GM23338 (cell line): ENCODE results near the gene VWA5A. TPM values are rescaled to one million over a fixed set of nuclear protein-coding genes. Genes with fewer than 3 reads are reported as not detected.
"Not testable (repeated sequence)": the region's sequence is repeated elsewhere in the genome, so short reads cannot be mapped to it uniquely, and the experiment has no call there.

Experiments
- ATAC-seq: fragments of 200-7000 bp; cut with Tn5 transposase; 3 replicates; pipeline ENCODE4 v1.9.1; 2020
- DNase-seq: peaks from one replicate; pipeline ENCODE4 v3.0.0-alpha.2; 2015; ENCODE audit warnings: low spot score
- H2AFZ ChIP-seq: fragments of 200-600 bp; sonication (generic); 2 replicates; pipeline ENCODE4 v1.8.0; 2016; ENCODE audit warnings: antibody characterized with exemption, mild to moderate bottlenecking, moderate library complexity
- H3F3A ChIP-seq: fragments of 200-600 bp; sonication (generic); replicated peaks from 2 replicates; pipeline ENCODE4 v1.8.0; 2017; ENCODE audit warnings: antibody characterized with exemption, mixed run types, low read depth
- H3K27ac ChIP-seq: fragments of 200-600 bp; sonication (generic); 2 replicates; pipeline ENCODE4 v1.6.1; 2016; ENCODE audit warnings: low read depth
- H3K27me3 ChIP-seq: fragments of 200-600 bp; sonication (generic); 2 replicates; pipeline ENCODE4 v1.8.0; 2016; ENCODE audit warnings: mild to moderate bottlenecking, mixed run types, moderate library complexity; ENCODE audit not compliant: insufficient read depth
- H3K36me3 ChIP-seq: fragments of 200-600 bp; sonication (generic); 2 replicates; pipeline ENCODE4 v1.8.0; 2016; ENCODE audit warnings: mild to moderate bottlenecking; ENCODE audit not compliant: insufficient read depth
- H3K4me1 ChIP-seq: fragments of 200-600 bp; sonication (generic); 2 replicates; pipeline ENCODE4 v1.8.0; 2016; ENCODE audit warnings: mild to moderate bottlenecking, moderate library complexity; ENCODE audit not compliant: insufficient read depth
- H3K4me2 ChIP-seq: fragments of 200-600 bp; sonication (generic); 2 replicates; pipeline ENCODE4 v1.7.1; 2017; ENCODE audit warnings: mixed run types
- H3K4me3 ChIP-seq: fragments of 200-600 bp; sonication (generic); 2 replicates; pipeline ENCODE4 v1.6.1; 2016; ENCODE audit warnings: mixed run types
- H3K79me2 ChIP-seq: fragments of 200-600 bp; sonication (generic); replicated peaks from 2 replicates; pipeline ENCODE4 v1.8.0; 2017; ENCODE audit warnings: mild to moderate bottlenecking; ENCODE audit not compliant: insufficient read depth
- H3K9me2 ChIP-seq: fragments of 200-600 bp; sonication (generic); 2 replicates; pipeline ENCODE4 v1.8.0; 2017; ENCODE audit not compliant: insufficient read depth
- H4K20me1 ChIP-seq: fragments of 200-600 bp; sonication (generic); replicated peaks from 2 replicates; pipeline ENCODE4 v1.8.0; 2017; ENCODE audit warnings: mild to moderate bottlenecking; ENCODE audit not compliant: insufficient read depth
- H3K27ac Mint-ChIP-seq: 2 replicates; pipeline ENCODE4 v1.8.0; 2020; ENCODE audit warnings: inconsistent platforms, mild to moderate bottlenecking, moderate library complexity, mixed read lengths
- H3K27me3 Mint-ChIP-seq: 3 replicates; pipeline ENCODE4 v1.8.0; 2022; ENCODE audit warnings: low read depth, mild to moderate bottlenecking, moderate library complexity, mixed read lengths, inconsistent platforms; ENCODE audit not compliant: insufficient read depth, poor library complexity
- H3K36me3 Mint-ChIP-seq: 3 replicates; pipeline ENCODE4 v1.8.0; 2021; ENCODE audit warnings: low read depth, mild to moderate bottlenecking, inconsistent platforms, moderate library complexity, mixed read lengths
- H3K4me1 Mint-ChIP-seq: 3 replicates; pipeline ENCODE4 v1.8.0; 2020; ENCODE audit warnings: mild to moderate bottlenecking, inconsistent platforms, mixed read lengths
- H3K4me3 Mint-ChIP-seq: 3 replicates; pipeline ENCODE4 v1.8.0; 2021; ENCODE audit warnings: moderate library complexity, mild to moderate bottlenecking, inconsistent platforms, mixed read lengths
- H3K9me3 Mint-ChIP-seq: 3 replicates; pipeline ENCODE4 v1.8.0; 2020; ENCODE audit warnings: moderate library complexity, mild to moderate bottlenecking, inconsistent platforms, mixed read lengths
- CREB1 ChIP-seq: fragments of 250-450 bp; sonication (Bioruptor Pico); IDR thresholded peaks from 2 replicates; pipeline ENCODE4 v1.5.0; 2020; ENCODE audit warnings: low read depth, mild to moderate bottlenecking, moderate library complexity
- ETS1 ChIP-seq: IDR thresholded peaks from 2 replicates; pipeline ENCODE4 v1.6.1; 2016; ENCODE audit warnings: antibody characterized with exemption
- EZH2 ChIP-seq: fragments of 200-600 bp; sonication (generic); IDR thresholded peaks from one replicate; pipeline ENCODE4 v1.8.0; 2017; ENCODE audit warnings: antibody characterized with exemption, mild to moderate bottlenecking, low read depth; ENCODE audit not compliant: unreplicated experiment
- EZH2phosphoT487 ChIP-seq: fragments of 200-600 bp; sonication (generic); IDR thresholded peaks from one replicate; pipeline ENCODE4 v1.8.1; 2018; ENCODE audit warnings: antibody characterized with exemption; ENCODE audit not compliant: unreplicated experiment
- JUNB ChIP-seq: IDR thresholded peaks from one replicate; pipeline ENCODE4 v1.6.1; 2016; ENCODE audit warnings: antibody characterized with exemption; ENCODE audit not compliant: unreplicated experiment
- POLR2AphosphoS5 ChIP-seq: IDR thresholded peaks from 2 replicates; pipeline ENCODE4 v1.6.1; 2016; ENCODE audit warnings: antibody characterized with exemption, low read depth
- STAT1 ChIP-seq: IDR thresholded peaks from one replicate; pipeline ENCODE4 v1.6.1; 2016; ENCODE audit warnings: antibody characterized with exemption; ENCODE audit not compliant: unreplicated experiment
- ZNF114 ChIP-seq: fragments of 250-450 bp; sonication (Bioruptor Pico); IDR thresholded peaks from 2 replicates; pipeline ENCODE4 v1.5.0; 2020; ENCODE audit warnings: mild to moderate bottlenecking, moderate library complexity
- ZNF331 ChIP-seq: fragments of 250-450 bp; sonication (Bioruptor Pico); IDR thresholded peaks from 2 replicates; pipeline ENCODE4 v1.5.0; 2020; ENCODE audit warnings: low read depth, mild to moderate bottlenecking, moderate library complexity
- polyA plus RNA-seq: library from polyadenylated mRNA; unstranded; fragments of >200 nt; fragmentation: Nextera tagmentation; extraction: Ambion mirVana; gene quantifications from 2 replicates; pipeline ENCODE4 v1.2.1, GENCODE V29; 2016
- total RNA-seq: library from RNA; depleted of rRNA; stranded (reverse); fragments of >200 nt; shearing (Covaris generic); gene quantifications from 2 replicates; pipeline ENCODE4 v1.2.3, GENCODE V29; 2014
- TF ChIP-seq, protein P1 (sequence below), 2 experiments: fragments of 200-600 bp in 1 of 2; sonication (generic) in 1 of 2; conservative IDR thresholded peaks; 2 replicates each; pipeline versions ENCODE4 v1.5.1 to v1.6.1; 2016 to 2017; ENCODE audit warnings: antibody characterized with exemption in 2 of 2, low read depth in 2 of 2, mild to moderate bottlenecking in 2 of 2, moderate library complexity in 1 of 2
- TF ChIP-seq, protein P2 (sequence below): IDR thresholded peaks from one replicate; pipeline ENCODE4 v1.6.1; 2018; ENCODE audit warnings: antibody characterized with exemption; ENCODE audit not compliant: unreplicated experiment

The VWA5A gene
- total and polyA plus RNA-seq, 2 experiments from 2014 or later: 10.0 to 13.5 TPM

- peaks cover 58% of the 10 kb centered on the region for H3K27me3 Mint-ChIP-seq
- H3K9me3 Mint-ChIP-seq, H3K4me2 ChIP-seq, H3K36me3 Mint-ChIP-seq, H3K79me2 ChIP-seq, H3K27ac ChIP-seq, H2AFZ ChIP-seq, H3K4me3 ChIP-seq, DNase-seq, H3K4me3 Mint-ChIP-seq, H3K36me3 ChIP-seq, H3K9me2 ChIP-seq, ATAC-seq, H3K4me1 ChIP-seq, H3K27ac Mint-ChIP-seq, H3F3A ChIP-seq, H4K20me1 ChIP-seq: not testable (repeated sequence)
- H3K4me1 Mint-ChIP-seq: peaks cover 18% of the 10 kb centered on the region; the same call in 2 of the 3 replicates
- H3K27me3 ChIP-seq: peaks cover 84% of the 10 kb centered on the region
Measured at GRCh38 chr11:124170315-124170714, 55.1 kb downstream of the VWA5A start.

GRCh38 chr11:124170801-124171586 lies 55.7 kb downstream of the VWA5A start:
- no peaks in the 10 kb centered on the region for H3K9me2 ChIP-seq
- H3K27ac ChIP-seq: no peak overlapping the region
- no peak overlapping the region for H3K4me3 Mint-ChIP-seq
- no peaks in the 10 kb centered on the region; the same call in 1 of the 2 replicates for H3K4me1 ChIP-seq
- H4K20me1 ChIP-seq: peaks cover 6% of the 10 kb centered on the region; the same call in 1 of the 2 replicates
- H3K4me2 ChIP-seq: no peak overlapping the region
- peaks cover 55% of the 10 kb centered on the region for H3K27me3 Mint-ChIP-seq
- no peaks in the 10 kb centered on the region for H3F3A ChIP-seq
- no peak overlapping the region for H3K27ac Mint-ChIP-seq
- no peak overlapping the region for H3K4me3 ChIP-seq
- H3K9me3 Mint-ChIP-seq: peaks cover 6% of the 10 kb centered on the region
- DNase-seq (peak; percentile 34), ATAC-seq (peak; percentile 86)
- peaks cover 6% of the 10 kb centered on the region; the same call in 1 of the 3 replicates for H3K36me3 Mint-ChIP-seq
- H3K36me3 ChIP-seq: no peaks in the 10 kb centered on the region
- no peaks in the 10 kb centered on the region for H3K79me2 ChIP-seq
- peaks cover 18% of the 10 kb centered on the region; the same call in 2 of the 3 replicates for H3K4me1 Mint-ChIP-seq
- H3K27me3 ChIP-seq: peaks cover 84% of the 10 kb centered on the region
- no peak overlapping the region for H2AFZ ChIP-seq
- TF ChIP-seq ZNF114 (CRISPR knock-in tag) (no peak), CREB1 (CRISPR knock-in tag) (no peak), ZNF331 (CRISPR knock-in tag) (no peak), POLR2AphosphoS5 (no peak), EZH2phosphoT487 (no peak), EZH2 (no peak), ETS1 (no peak), STAT1 (no peak), JUNB (no peak)
- TF ChIP-seq, protein P1, sequence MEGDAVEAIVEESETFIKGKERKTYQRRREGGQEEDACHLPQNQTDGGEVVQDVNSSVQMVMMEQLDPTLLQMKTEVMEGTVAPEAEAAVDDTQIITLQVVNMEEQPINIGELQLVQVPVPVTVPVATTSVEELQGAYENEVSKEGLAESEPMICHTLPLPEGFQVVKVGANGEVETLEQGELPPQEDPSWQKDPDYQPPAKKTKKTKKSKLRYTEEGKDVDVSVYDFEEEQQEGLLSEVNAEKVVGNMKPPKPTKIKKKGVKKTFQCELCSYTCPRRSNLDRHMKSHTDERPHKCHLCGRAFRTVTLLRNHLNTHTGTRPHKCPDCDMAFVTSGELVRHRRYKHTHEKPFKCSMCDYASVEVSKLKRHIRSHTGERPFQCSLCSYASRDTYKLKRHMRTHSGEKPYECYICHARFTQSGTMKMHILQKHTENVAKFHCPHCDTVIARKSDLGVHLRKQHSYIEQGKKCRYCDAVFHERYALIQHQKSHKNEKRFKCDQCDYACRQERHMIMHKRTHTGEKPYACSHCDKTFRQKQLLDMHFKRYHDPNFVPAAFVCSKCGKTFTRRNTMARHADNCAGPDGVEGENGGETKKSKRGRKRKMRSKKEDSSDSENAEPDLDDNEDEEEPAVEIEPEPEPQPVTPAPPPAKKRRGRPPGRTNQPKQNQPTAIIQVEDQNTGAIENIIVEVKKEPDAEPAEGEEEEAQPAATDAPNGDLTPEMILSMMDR (conservative IDR thresholded peaks at IDR 0.05; ENCODE audit: low read depth in 2 of 2): no peak
- TF ChIP-seq, protein P2, sequence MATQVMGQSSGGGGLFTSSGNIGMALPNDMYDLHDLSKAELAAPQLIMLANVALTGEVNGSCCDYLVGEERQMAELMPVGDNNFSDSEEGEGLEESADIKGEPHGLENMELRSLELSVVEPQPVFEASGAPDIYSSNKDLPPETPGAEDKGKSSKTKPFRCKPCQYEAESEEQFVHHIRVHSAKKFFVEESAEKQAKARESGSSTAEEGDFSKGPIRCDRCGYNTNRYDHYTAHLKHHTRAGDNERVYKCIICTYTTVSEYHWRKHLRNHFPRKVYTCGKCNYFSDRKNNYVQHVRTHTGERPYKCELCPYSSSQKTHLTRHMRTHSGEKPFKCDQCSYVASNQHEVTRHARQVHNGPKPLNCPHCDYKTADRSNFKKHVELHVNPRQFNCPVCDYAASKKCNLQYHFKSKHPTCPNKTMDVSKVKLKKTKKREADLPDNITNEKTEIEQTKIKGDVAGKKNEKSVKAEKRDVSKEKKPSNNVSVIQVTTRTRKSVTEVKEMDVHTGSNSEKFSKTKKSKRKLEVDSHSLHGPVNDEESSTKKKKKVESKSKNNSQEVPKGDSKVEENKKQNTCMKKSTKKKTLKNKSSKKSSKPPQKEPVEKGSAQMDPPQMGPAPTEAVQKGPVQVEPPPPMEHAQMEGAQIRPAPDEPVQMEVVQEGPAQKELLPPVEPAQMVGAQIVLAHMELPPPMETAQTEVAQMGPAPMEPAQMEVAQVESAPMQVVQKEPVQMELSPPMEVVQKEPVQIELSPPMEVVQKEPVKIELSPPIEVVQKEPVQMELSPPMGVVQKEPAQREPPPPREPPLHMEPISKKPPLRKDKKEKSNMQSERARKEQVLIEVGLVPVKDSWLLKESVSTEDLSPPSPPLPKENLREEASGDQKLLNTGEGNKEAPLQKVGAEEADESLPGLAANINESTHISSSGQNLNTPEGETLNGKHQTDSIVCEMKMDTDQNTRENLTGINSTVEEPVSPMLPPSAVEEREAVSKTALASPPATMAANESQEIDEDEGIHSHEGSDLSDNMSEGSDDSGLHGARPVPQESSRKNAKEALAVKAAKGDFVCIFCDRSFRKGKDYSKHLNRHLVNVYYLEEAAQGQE: no peak
